MM.1S (cell line): ENCODE data around the gene BLOC1S3.

Experiments used
- EZH2 ChIP-seq: fragments of 300-600 bp; sonication (generic); optimal IDR thresholded peaks from 2 replicates; pipeline ENCODE3; 2017; ENCODE audit warnings: low read depth, mild to moderate bottlenecking, antibody characterized with exemption, low read length, mixed read lengths
- EZH2phosphoT487 ChIP-seq: fragments of 300-600 bp; sonication (generic); IDR thresholded peaks from 2 replicates; pipeline ENCODE4 v1.6.1; 2018; ENCODE audit warnings: antibody characterized with exemption, low read length
- TF ChIP-seq, protein P1 (sequence below): fragments of 300-600 bp; sonication (generic); IDR thresholded peaks from 2 replicates; pipeline ENCODE4 v1.5.1; 2016; ENCODE audit warnings: antibody characterized with exemption, low read length, mixed read lengths

DNA sequence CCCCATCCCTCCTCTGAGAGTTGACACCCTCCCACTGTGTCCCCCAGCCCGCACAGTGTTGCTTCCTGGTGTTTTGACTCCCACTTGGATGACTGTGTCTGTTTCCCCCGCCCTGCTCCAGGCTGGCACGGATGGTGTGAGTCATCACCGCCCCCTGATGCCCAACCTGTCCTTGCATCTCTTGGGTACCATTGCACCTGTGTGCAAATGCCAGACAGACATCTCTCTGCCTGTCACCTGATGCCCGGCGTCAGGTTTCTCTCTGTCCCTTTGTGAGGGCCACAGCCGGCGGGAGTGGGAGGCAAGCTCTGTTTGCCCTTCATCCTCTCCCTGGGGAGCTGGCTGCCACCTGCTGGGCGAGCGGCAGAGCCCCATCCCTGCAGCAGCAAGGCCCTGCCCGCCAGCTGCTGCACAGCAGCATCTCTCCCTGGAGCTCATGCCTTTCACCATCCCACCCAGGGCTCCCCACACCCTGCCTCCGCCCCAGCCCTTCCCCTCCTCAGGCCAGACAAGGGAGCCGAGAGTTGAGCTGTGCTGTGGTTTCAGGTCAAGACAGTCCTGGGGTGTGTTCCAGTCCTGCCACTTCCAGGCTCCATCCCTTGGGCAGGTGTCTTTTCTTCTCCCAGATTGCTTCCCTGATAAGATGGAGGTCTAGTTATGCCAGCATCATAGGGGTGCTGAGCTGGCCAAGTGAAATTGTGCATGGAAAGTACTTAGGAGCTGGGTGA lies 47.5 kb upstream of the BLOC1S3 start:
- no peak for TF ChIP-seq EZH2
- TF ChIP-seq, protein P1, sequence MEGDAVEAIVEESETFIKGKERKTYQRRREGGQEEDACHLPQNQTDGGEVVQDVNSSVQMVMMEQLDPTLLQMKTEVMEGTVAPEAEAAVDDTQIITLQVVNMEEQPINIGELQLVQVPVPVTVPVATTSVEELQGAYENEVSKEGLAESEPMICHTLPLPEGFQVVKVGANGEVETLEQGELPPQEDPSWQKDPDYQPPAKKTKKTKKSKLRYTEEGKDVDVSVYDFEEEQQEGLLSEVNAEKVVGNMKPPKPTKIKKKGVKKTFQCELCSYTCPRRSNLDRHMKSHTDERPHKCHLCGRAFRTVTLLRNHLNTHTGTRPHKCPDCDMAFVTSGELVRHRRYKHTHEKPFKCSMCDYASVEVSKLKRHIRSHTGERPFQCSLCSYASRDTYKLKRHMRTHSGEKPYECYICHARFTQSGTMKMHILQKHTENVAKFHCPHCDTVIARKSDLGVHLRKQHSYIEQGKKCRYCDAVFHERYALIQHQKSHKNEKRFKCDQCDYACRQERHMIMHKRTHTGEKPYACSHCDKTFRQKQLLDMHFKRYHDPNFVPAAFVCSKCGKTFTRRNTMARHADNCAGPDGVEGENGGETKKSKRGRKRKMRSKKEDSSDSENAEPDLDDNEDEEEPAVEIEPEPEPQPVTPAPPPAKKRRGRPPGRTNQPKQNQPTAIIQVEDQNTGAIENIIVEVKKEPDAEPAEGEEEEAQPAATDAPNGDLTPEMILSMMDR, result peak; percentile 54
- TF ChIP-seq EZH2phosphoT487, result no peak
